ENCODE results near the gene URM1.

- TF ChIP-seq CTCF (IDR thresholded peaks at IDR 0.05 in 2 of 3, conservative IDR thresholded peaks at IDR 0.05 in 1 of 3; ENCODE audit: control insufficient read depth in 2 of 3, extremely low read depth in 1 of 3, insufficient read depth in 1 of 3, low read depth in 3 of 3, low read length in 3 of 3): no peak
- no peak for TF ChIP-seq BCLAF1 (IDR thresholded peaks at IDR 0.05)
- TF ChIP-seq POLR2A (IDR thresholded peaks at IDR 0.05; ENCODE audit: low read depth, low read length): no peak
- no peak for TF ChIP-seq RAD51 (IDR thresholded peaks at IDR 0.05)
- no peak for TF ChIP-seq STAT1 (conservative IDR thresholded peaks at IDR 0.05)
- TF ChIP-seq, protein P1, sequence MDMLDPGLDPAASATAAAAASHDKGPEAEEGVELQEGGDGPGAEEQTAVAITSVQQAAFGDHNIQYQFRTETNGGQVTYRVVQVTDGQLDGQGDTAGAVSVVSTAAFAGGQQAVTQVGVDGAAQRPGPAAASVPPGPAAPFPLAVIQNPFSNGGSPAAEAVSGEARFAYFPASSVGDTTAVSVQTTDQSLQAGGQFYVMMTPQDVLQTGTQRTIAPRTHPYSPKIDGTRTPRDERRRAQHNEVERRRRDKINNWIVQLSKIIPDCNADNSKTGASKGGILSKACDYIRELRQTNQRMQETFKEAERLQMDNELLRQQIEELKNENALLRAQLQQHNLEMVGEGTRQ (IDR thresholded peaks at IDR 0.05; ENCODE audit: borderline replicate concordance, low read depth, low read length): no peak
- TF ChIP-seq SREBF2 (IDR thresholded peaks at IDR 0.05; ENCODE audit: low read length): no peak
- TF ChIP-seq FOXM1 (IDR thresholded peaks at IDR 0.05; ENCODE audit: low read depth, low read length): no peak
- no peak for TF ChIP-seq MTA3 (IDR thresholded peaks at IDR 0.05; ENCODE audit: borderline replicate concordance, low read length)
Observed at GRCh38 chr9:128325629-128326028, 45.5 kb upstream of the URM1 start.

All from GM12878 (cell line).